SK-N-MC (cell line): ENCODE results near the gene RTN4RL2.

Experiments
- EZH2 ChIP-seq: fragments of 200-600 bp; sonication (generic); IDR thresholded peaks from one replicate; pipeline ENCODE4 v1.6.1; 2017; ENCODE audit warnings: antibody characterized with exemption
- POLR2AphosphoS5 ChIP-seq: IDR thresholded peaks from 2 replicates; pipeline ENCODE4 v1.6.1; 2012; ENCODE audit warnings: mild to moderate bottlenecking, low read depth, low read length, borderline replicate concordance

DNA sequence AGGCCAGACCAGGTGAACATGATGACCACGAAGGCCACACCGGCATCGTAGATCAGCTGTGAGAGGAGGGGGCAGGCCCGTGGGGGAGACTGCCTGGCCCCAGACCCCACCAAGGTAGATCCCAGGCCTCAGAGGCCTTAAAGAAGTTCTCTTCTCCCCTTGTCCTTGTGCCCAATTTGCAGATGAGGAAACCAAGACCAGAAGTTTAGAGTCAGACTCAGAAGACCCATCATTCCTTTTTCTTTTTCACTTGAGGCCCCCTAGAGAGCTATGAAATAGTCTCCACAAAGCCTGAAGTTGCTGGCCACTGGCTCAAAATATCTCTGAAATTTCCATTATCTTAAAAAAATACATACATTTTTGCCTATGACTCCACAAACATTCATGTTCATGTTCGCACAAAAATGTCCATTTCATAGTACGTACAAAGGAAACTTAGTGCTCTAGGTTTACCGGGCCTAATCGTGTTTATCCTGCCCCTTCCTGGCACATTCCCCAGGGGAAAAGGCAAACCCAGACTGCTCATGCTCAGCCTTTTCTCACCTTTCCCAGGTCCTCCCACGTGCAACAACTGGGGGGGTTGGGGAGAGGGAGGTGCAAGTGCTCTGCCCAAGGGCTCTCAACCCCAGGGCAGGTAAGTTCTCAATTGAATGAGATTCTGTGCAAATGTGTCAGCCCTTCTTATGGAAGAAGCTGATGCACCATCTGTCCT lies 35.9 kb downstream of the RTN4RL2 start:
- no peak for TF ChIP-seq POLR2AphosphoS5
- TF ChIP-seq EZH2 = no peak
